PFSK-1 (cell line): Measurements from ENCODE around the gene ANKRD6.

Source experiments
- POLR2AphosphoS5 ChIP-seq: IDR thresholded peaks from 2 replicates; pipeline ENCODE4 v1.6.1; 2012; ENCODE audit warnings: low read depth, mild to moderate bottlenecking, control low read depth, low read length, moderate library complexity
- SIN3A ChIP-seq: IDR thresholded peaks from 2 replicates; pipeline ENCODE4 v1.6.1; 2012; ENCODE audit warnings: mild to moderate bottlenecking, low read length, moderate library complexity, borderline replicate concordance; ENCODE audit not compliant: insufficient read depth

GRCh38 chr6:89458704-89459103 is 25.8 kb downstream of the ANKRD6 start:
- TF ChIP-seq POLR2AphosphoS5 (no peak), SIN3A (no peak)
